GM12873 (cell line): Measurements from ENCODE around the gene AGPAT3.

ENCODE experiments used
- TF ChIP-seq, protein P1 (sequence below): IDR thresholded peaks from 2 replicates; pipeline ENCODE4 v1.5.1; 2012; ENCODE audit warnings: low read depth, mild to moderate bottlenecking, moderate library complexity, low read length, control low read depth; ENCODE audit not compliant: insufficient read depth; ENCODE audit errors: missing control alignments

The AGPAT3 gene

DNA sequence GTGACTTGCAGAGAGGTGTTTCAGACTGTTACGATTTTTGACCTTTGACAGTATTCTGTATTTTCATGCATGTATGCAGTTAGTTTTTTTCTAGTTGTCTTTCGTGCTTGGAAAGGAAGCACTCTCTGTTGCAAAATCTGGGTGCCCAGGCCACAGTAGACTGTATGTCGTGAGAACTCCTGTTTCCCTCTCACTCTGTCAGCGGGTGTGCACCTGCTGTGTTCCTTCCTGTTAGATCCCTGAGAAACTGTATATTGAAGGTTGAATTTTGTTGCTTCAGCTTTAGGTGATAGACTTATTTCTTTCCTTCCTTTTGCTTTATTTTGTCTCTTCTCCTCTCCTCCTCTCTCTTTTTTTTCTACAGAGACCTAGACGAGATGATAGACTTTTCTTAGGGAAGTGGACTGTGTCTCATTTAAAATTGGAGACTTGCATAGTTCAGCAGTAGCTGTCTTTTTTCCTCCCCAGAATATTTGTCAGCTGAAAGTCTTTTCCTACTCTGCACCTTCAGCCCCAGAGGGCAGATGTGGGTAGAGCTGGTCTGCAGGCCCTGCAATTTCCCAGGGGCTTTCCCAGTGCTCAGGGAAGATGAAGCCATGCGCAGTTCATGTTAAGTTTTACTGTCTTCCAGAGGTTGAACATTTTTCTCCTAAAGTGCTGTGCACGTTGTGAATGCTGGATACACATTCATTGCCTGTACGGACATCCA is 148.5 kb downstream of the AGPAT3 start:
- TF ChIP-seq, protein P1, sequence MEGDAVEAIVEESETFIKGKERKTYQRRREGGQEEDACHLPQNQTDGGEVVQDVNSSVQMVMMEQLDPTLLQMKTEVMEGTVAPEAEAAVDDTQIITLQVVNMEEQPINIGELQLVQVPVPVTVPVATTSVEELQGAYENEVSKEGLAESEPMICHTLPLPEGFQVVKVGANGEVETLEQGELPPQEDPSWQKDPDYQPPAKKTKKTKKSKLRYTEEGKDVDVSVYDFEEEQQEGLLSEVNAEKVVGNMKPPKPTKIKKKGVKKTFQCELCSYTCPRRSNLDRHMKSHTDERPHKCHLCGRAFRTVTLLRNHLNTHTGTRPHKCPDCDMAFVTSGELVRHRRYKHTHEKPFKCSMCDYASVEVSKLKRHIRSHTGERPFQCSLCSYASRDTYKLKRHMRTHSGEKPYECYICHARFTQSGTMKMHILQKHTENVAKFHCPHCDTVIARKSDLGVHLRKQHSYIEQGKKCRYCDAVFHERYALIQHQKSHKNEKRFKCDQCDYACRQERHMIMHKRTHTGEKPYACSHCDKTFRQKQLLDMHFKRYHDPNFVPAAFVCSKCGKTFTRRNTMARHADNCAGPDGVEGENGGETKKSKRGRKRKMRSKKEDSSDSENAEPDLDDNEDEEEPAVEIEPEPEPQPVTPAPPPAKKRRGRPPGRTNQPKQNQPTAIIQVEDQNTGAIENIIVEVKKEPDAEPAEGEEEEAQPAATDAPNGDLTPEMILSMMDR, result no peak

DNA sequence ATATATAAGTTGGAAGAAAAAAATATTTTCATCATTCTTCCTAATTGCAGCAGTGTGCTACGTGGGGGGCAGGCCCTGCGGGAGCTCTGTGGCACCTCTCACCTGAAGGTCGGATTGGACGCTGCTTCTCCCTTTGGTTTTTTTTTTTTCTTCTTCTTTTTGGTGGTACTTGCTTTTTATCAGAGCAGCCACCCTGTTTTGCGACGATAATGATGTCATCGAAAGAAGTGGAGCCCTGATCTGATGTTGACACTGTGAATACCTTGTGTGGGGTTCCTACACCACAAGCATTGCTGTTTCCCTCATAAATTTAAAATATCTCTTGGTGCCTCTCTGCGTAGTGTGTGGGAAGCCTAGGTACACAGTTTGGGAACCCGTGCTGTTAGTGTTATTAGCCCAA is 152.6 kb downstream of the AGPAT3 start:
- TF ChIP-seq, protein P1, result no peak

- TF ChIP-seq, protein P1, result no peak
These were observed 153.1 kb downstream of the AGPAT3 start for GRCh38 chr21:44018127-44018526.

GRCh38 chr21:44018813-44019567 is 154.0 kb downstream of the AGPAT3 start:
- TF ChIP-seq, protein P1, result no peak

- TF ChIP-seq, protein P1, result no peak
These were observed 154.5 kb downstream of the AGPAT3 start for GRCh38 chr21:44019568-44019958.

- TF ChIP-seq, protein P1, result no peak
These were observed 155.5 kb downstream of the AGPAT3 start for GRCh38 chr21:44020551-44020950.

DNA sequence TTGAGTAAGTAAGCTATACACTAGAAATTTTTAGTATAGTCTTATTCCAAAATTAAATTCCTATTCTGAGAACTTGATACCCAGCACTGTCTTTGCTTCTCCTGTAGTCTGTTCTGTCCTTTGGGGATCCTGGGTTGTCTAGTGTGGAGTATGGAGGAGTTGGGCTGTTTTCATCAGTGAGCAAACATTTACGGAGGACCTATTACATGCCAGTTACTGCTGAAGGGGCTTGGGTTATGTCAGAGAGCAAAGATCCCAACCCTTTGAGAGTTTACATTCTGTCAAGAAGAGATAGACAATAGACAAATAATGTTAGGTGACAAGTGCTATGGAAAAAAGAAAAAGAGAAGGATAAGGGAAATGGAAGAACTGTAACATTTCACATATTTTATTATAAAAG is 156.0 kb downstream of the AGPAT3 start:
- TF ChIP-seq, protein P1, result no peak
